HS-27A (cell line): ENCODE measurements around the gene KDM6A.
"Not testable (repeated sequence)": the region's sequence is repeated elsewhere in the genome, so short reads cannot be mapped to it uniquely, and the experiment has no call there.

Experiments used
- DNase-seq: peaks from one replicate; pipeline ENCODE4 v3.0.0-alpha.2; 2012; ENCODE audit warnings: low read depth, missing footprints

KDM6A gene

DNA sequence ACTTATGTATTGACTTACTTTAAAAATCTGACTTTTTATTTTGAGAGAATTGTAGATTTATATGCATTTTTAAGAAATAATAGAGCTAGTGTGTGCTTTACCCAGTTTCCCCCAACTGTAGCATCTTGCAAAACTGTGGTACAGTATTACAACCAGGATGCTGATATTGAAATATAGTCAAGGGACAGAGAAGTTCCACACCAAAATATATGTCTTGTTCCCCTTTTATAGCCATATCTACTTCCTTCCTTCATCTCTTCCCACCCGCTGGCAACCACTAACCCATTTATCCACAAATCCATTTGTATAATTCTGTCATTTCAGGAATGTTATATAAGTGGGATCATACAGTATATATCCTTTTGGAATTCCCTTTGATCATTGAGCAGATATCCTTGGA is 16.8 kb downstream of the KDM6A start:
- DNase-seq = no peak

DNA sequence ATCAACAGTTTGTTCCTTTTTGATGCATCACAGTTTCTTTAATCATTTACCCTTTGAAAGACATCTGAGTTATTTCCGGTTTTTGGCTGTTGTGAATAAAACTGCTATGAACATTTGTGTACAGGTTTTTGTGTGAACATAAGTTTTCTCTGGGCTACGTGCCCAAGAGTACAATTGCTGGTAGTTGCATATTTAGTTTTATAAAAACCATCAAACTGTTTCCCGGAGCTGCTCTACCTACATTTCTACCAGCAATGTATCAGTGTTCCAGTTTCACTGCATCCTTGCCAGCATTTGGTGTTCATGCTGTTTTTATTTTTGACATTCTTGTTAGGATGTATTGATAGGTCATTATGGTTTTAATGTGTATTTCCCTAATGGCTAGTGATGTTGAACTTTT is 17.3 kb downstream of the KDM6A start:
- DNase-seq = no peak

- DNase-seq = not testable (repeated sequence)
Measured at GRCh38 chrX:44890687-44891086, 17.7 kb downstream of the KDM6A start.

DNA sequence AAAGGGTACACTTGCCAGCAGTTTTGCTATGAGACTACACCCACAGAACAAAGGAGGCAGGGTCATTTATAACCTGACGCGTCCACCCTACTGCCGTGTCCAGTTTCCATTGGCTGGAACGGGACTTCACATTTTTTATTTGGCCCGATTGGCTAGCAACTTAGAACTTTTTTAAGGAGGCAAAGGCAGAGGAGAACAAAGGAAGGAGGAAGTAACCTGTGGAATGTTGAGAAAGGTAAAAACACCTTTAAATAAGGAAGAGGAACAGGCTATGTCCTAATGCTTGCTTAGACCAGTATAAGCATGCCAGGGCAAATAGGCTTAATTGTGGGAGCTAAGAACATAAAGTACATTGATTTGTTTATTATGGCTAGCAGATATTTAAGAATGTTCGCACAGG is 18.7 kb downstream of the KDM6A start:
- no peak for DNase-seq

DNA sequence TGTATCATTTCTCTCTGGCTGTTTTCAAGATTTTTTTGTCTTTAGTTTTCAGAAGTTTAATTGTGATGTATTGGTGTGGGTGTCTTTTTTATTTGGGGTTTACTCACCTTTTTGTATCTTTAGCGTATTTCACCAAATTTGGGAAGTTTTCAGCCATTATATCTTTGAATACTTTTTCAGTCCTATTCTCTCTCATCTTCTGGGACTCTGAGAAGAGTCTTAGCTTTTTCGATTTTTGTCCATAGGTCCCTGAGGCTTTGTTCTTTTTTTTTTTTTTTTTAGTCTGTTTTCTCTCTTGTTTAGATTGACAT is 23.8 kb downstream of the KDM6A start:
- no peak for DNase-seq

DNA sequence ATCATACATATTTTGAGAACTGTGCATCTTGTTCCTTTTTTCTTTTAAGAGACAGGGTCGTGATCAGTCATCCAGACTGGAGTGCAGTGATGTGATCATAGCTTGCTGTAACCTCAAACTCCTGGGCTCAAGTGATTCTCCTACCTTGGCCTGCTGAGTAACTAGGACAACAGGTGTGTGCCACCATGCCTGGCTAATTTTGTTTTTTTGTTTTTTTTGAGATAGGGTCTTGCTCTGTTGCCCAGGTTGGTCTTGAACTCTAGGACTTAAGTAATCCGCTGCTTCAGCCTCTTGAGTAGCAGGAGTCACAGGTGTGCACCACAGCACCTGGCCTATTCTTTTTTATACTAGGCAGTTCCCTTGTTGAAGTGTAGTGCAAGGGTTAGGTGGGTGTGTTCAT is 24.6 kb downstream of the KDM6A start:
- no peak for DNase-seq

DNA sequence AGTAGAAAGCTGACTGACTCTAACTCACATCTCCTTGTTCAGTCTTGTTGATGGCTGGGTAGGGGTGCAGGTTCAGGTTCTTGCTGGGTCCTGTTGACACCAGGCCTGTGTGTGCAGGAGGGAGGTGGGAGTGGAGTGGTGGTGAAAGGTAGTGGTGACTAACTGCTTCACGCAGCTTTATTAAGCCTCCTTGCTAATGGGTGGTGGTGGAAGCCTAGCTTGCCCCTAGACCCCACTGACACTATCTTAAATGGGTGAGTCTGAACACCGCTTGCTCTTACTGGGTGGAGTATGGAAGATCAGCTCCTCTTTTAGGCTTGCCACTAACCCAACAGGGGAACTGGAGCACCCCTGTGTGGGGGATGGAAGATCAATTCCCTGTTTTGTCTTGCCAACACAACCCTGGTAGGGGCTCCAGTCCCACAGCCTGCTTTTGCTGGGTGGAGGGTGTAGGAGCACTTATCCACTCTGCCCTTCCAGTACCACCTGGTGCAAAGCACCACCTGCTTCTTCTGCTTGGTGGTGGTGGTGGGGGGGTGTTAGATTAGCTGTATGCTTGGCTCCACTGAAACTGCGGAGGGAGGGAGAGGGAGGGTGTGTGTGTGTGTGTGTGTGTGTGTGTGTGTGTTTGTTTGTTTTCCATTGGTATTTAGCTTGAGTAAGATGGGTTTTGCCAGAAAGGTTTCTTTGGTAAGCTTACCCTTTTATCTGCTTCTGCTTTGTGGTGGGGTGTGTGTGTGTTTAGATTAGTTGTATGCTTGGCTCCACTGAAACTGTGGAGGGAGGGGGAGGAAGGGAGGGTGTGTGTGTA is 25.6 kb downstream of the KDM6A start:
- DNase-seq = no peak

DNA sequence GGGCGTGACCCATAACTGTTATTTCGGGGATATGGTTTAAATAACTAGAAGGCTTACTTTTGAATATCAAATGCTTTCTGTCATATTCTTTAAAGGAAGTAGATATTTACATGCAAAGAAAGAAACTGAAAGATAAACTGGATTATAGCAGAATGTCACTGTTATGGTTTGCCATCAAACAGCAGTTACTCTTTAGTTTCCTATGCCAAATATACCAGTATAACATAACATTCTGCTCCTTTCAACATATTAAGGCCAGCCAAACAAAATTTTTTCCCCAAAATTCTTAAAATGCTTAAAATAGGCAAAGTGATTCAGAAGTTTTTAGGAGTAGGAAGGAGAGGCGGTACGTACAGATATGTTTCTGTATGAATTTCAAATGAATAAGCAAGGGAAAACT is 27.0 kb downstream of the KDM6A start:
- no peak for DNase-seq

- DNase-seq = peak; percentile 39
Measured at GRCh38 chrX:44903107-44903506, 30.1 kb downstream of the KDM6A start.

DNA sequence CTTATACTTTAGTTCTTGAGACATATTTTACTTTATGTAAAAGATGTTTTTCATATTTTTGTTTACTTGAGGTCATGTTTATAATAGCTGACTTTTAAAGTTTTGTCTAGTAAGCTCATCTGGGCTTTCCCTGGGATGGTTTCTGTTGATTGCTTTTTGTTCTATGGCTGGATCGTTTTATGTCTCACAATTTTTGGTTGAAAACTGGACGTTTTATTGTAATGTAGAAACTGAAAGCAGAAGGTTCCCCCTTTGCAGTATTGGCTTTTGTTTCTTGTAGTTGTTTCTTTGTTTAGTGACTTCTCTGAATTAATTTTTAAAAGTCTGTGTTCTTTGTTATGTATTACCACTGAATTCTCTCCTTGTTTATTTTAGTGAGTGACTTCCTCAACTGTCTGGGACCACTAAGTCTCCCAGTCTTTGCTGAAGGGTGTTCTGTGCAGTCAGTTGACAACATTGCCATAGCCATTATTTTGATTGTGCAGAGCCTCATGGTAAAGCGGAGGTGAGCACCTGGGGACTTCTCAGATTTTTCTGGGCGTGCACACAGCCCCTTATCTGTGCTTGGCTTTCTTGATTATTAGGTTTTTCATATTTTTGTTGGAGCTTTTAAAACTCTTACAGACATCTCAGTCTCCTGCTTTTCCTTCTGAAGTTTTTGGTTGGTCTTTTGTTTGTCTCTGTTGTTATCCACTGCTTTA is 31.0 kb downstream of the KDM6A start:
- no peak for DNase-seq

DNA sequence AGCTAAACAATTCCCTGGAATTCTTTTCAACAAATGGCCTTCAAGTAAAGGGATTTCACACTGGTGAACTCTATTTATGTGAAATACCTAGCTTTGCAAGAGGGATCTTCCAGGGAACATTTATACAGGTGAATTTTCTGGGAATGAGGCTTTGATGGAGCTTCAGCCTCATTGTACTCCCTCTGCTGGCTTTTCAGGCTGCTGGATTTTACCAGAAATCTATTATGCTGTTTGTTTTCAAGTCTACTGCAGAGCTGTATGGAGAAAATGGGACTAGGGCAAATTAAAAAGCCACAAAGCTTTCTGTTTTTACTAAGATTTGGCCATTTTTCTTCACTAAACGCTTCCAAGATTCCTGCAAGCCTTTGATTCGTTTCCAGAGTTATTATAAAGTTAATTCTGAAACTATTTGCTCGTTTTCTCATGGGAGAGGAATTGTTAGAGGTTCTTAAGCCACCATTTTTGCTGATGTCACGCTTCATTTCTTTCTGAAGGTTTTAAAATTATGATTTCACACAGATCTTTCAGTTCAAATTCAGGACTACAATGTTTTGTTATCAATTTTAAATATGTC is 31.6 kb downstream of the KDM6A start:
- no peak for DNase-seq

DNA sequence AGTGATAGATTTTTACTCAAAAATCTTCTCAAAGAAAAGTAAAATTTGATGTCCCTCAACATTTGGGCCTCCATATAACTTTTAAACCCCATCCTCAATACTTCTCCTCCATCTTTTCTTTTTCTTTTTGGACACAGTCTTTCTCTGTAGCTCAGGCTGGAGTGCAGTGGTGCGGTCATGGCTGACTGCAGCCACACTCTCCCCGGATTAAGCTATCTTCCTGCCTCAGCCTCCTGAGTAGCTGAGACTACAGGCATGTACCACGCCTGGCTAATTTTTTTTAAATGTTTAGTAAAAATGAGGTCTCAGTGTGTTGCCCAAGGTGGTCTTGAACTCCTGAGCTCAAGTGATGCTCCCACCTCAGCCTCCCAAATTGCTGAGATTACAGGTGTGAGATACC is 33.1 kb downstream of the KDM6A start:
- no peak for DNase-seq

- DNase-seq = no peak
Measured at GRCh38 chrX:44906542-44906941, 33.6 kb downstream of the KDM6A start.

DNA sequence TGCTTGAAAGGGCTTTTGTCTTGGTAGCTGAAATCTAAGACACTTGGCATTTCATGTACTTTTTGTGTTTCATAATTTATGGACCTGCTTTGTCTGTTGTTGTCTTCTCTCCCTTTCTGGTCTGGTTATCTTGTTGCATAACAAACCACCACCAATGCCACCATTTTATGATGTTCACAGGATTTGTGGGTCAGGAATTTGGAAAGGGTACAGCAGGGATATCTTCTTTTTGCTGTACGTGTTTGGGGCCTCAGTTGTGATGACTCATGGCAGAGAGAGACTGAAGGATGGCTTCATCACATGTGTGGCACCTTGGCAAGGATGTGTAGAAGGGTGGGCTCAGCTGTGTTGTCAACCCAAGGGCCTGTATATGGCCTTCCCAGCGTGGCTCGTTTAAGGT is 35.2 kb downstream of the KDM6A start:
- DNase-seq = no peak

DNA sequence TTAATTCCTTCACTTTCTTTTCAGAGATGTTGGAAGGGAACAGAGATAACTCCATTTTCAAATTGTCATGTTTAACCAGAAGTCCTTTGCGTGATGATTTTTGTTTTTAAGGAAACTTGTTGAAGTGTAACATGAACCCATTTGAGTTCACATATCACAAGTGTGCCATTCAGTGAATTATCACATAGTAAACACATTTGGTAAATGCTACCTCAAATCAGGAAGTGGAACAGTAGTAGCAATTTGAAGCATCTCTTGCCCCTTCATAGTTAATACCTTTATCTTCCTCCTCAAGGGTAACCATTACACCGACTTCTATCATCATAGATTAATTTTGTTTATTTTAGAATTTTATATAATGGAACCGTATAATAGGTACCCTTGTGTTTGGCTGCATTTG is 35.8 kb downstream of the KDM6A start:
- DNase-seq = no peak

- DNase-seq = not testable (repeated sequence)
Measured at GRCh38 chrX:44910508-44910907, 37.5 kb downstream of the KDM6A start.

DNA sequence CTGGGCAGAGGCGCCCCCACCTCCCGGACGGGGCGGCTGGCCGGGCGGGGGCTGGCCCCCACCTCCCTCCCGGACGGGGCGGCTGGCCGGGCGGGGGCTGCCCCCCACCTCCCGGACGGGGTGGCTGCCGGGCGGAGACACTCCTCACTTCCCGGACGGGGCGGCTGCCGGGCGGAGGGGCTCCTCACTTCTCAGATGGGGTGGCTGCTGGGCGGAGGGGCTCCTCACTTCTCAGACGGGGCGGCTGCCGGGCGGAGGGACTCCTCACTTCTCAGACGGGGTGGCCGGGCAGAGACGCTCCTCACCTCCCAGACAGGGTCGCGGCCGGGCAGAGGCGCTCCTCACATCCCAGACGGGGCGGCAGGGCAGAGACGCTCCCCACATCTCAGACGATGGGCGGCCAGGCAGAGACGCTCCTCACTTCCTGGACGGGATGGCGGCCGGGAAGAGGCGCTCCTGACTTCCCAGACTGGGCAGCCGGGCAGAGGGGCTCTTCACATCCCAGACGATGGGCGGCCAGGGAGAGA is 38.1 kb downstream of the KDM6A start:
- DNase-seq = not testable (repeated sequence)

DNA sequence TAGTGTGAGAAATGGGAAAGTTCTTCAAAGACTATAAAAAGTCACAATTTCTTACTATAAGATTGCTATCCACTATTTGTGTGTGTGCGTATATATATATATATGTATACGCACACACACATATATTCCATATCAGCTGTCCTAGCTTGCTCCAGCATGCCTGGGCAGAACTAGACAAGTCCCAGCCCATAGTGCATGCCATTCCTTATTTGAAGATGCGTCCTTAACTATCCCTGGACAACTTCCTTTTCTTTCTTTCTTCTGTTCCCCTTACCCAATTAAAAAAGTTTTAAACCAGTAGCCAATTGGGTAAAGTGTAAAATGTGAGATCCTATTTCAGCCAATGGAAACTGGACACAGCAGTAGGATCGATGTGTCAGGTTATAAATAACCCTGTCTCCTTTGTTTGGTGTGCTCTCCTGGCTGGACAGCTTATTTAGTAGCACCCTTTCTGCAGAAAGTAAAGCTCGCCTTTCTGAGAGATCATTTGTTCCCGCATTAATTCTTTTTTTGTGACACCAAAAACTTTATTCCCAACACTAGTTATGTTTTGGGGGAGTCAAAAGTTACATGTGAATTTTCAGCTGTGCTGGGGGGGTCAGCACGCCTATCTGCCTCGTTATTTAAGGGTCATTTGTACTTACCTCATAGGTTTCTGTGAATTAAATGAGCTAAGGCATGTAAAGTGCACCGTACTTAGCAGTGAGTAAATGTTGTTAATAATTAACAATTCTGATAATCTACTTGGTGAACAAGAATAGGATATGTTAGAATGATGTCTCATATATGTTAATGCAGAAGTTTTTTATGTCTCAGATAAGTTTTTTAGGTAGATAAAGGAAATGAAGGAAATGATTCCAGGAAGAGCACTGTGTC is 40.9 kb downstream of the KDM6A start:
- no peak for DNase-seq

- DNase-seq = no peak
Measured at GRCh38 chrX:44914532-44915198, 41.7 kb downstream of the KDM6A start.

GRCh38 chrX:44915361-44915868 is 42.4 kb downstream of the KDM6A start:
- DNase-seq = no peak

DNA sequence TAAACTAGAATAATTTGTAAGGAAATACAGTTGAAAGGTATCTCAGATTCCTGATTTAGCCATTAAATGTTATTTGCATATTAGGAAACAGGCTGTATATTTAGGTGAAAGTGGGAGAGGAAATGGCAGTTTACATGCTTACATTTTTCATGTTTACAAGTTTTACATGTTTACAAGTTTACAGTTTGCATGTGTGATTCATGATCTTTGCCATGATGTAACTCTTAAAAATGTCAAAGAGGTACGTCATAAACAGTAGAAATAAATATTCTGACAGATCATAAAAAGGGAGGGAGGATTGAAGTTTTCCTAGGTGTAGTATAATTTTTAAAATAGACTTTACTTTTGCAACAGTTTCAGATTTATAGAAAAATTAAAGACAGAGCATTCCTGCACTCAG is 45.7 kb downstream of the KDM6A start:
- no peak for DNase-seq
